Stimulated activated CD8-positive, alpha-beta memory T cell treated with anti-CD3 and anti-CD28 coated beads, Interleukin-12 subunit alpha, Interleukin-12 subunit beta, amount 100 ng/mL, for 24 hours (primary cell): ENCODE measurements around the gene STKLD1.
A peak's percentile ranks its signal among the peaks of the same experiment; 100 is the strongest.

Experiments
- DNase-seq: peaks from one replicate; pipeline ENCODE4 v3.0.0-alpha.2; 2020; ENCODE audit errors: extremely low read depth

The STKLD1 gene

DNA sequence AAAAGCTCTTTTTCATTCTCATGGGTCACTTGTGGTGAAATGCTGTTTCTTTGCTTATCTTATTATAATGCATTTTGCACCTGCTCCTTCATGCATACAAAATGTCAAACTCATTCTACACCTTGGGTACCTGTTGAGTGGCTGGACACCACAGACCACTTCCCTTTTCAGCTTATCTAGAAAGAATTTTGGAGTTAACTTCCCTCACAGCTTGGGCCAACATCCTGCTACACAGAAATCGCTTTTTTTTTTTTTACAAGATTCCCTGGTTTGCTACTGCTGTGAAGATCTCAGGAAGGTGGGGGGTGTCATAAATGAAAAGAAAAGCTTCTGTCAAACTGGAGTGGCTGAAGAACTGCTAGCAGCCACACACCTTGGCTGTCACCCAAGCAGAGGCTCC, 39.0 kb downstream of the STKLD1 start:
- no peak for DNase-seq

DNA sequence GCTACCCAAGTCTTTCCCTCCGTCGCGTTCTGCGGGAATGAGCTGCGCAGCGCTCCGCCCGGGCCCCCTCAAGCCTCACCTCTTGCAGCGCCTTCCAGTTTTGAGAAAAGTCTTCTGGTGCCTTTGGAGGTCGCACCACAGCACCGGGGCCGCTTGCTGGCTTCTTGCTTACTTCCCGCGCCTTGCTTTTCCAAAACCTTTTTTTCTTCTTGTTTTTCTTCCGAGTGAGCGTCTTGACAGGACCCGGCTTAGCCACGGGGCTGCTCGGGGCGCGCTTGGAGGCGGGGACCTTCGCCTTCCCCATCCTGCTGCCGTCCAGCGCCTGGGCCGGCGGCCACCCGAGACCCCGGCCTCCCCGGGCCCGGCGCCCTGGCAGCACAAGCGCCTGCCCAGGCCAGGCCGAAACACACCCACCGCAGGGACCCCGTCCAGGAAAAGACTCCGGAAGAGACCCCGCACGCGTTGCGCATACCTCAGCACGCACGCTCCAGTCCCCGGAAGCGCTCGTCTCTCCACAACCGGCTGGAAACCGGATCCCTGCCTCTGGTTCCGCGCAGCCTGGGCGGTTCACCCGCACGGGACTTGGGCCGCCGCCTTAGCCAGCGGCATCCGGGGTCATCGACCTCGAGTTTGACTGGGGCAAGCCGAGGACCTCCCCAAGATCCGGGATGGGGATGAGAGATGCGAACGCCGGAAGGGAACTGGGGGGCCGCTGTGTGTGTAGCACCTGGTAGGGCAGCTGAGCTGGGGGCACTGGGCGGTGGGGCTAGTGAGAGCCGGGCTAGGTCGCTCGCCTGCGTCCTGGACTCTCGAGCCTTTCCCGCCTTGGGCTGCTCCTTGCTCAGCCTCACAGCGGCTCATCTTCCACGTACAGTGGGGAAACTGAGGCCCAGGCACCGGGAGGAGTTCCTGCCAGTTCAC, 41.6 kb downstream of the STKLD1 start, which contains the start of gene REXO4:
Gene REXO4 (minus strand): TSS at position 470 of the 921 bp plus-strand sequence. CDS start 166 bp downstream, at position 304.
- peak; percentile 61 for DNase-seq

GRCh38 chr9:133419005-133419404, 42.8 kb downstream of the STKLD1 start:
- DNase-seq = no peak

DNA sequence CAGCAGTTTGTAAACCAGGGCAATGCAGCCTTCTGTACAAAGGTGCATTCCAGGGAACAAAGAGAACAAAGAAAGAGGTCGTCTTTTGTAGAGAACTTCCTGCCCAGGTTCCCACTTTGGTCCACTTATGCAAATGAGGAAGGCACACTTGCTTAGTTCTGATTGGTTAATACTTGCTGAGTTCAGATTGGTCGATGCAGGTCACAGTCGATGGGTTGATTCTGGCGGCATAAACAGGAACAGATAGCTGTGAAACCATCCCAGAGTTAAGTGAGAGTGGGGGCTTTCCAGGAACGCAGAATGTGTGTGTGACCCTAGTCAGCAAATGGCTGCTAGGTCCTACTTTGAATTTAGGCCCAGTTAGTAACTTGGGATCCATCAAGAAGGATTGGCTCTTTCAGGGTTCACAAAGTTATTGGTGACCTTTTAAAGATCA, 44.2 kb downstream of the STKLD1 start:
- DNase-seq = no peak

GRCh38 chr9:133421615-133422542, 45.7 kb downstream of the STKLD1 start, which contains the start of gene ADAMTS13:
ADAMTS13 (plus strand) TSS chr9:133422367; CDS start chr9:133422444, 77 bp downstream.
- DNase-seq = no peak

DNA sequence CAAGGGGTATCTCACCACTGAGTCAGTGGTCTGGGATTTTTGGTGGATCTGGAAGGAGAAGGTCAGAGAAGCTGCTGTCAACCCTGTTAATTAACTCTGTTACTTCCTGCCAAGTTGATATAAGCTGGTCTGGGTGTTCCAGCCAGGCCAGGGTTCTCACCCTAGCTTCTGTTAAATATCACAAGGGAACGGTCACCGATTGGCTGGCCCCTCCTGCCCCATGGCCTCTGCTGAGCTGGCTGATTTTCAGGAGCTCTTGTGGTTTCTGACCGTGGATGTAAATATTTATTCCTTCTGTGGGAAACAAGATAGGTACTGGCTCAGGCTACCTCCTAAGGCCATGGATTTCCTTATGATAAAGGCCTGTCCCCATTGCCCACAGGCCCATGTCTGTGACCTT, 47.0 kb downstream of the STKLD1 start:
- DNase-seq = no peak

GRCh38 chr9:133424187-133424586, 48.0 kb downstream of the STKLD1 start:
- DNase-seq = no peak

GRCh38 chr9:133425049-133425632, 49.0 kb downstream of the STKLD1 start:
- no peak for DNase-seq

DNA sequence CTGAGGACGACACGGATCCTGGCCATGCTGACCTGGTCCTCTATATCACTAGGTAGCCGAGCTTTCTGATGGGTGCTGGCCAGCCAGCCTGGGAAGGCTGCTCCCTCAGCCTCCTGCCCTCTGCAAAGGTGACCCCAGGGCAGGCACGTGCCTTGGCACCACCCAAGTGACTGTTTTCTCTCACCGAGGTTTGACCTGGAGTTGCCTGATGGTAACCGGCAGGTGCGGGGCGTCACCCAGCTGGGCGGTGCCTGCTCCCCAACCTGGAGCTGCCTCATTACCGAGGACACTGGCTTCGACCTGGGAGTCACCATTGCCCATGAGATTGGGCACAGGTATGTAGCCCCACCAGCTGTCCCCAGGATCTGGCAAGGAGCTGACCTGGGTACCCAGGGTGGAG, 49.8 kb downstream of the STKLD1 start:
- no peak for DNase-seq

- no peak for DNase-seq
Measured at GRCh38 chr9:133427658-133428348, 51.6 kb downstream of the STKLD1 start.

GRCh38 chr9:133428617-133429101, 52.5 kb downstream of the STKLD1 start:
- DNase-seq = no peak

GRCh38 chr9:133429214-133429613, 53.0 kb downstream of the STKLD1 start:
- no peak for DNase-seq

- no peak for DNase-seq
Measured at GRCh38 chr9:133429641-133430161, 53.5 kb downstream of the STKLD1 start.

- no peak for DNase-seq
Measured at GRCh38 chr9:133430244-133430643, 54.1 kb downstream of the STKLD1 start.

GRCh38 chr9:133433351-133433843, 57.2 kb downstream of the STKLD1 start:
- DNase-seq = no peak

GRCh38 chr9:133436681-133437080, 60.5 kb downstream of the STKLD1 start:
- DNase-seq = no peak

GRCh38 chr9:133437753-133438531, 61.8 kb downstream of the STKLD1 start:
- DNase-seq = no peak

DNA sequence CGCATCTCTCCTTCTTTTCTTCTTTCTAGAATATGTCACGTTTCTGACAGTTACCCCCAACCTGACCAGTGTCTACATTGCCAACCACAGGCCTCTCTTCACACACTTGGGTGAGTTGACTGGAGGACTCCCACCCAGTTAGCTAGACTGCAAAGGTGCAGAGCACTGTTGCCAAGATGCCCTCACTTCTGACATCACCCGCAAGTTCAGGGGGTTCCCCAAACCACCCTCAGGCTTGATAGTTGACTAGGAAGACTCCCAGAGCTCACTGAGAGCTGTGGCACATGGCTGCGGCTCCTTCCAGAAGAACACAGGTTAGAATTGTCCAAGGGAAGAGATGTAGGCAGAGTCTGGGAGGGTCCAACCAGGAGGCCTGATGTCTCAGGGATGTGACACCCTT, 63.2 kb downstream of the STKLD1 start:
- no peak for DNase-seq

DNA sequence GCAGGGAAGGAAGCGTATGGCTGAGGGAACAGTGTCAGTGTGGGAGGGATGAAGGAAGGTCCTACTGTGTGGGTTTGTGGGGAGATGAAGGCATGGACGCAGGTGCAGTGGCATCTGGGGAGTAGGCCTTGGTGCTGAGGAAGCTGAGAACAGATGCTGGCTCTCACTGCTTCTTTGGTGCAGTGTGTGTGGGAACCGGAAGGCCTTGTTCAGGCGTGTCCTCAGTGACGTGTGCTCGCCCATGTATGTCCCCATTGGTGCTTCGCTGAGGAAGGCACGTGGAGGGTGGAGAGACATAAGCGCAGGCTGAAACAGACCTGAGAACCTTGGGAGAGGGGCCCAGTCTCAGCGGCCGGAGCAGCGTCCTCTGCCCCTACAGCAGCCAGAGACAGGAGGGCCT, 64.7 kb downstream of the STKLD1 start:
- no peak for DNase-seq

DNA sequence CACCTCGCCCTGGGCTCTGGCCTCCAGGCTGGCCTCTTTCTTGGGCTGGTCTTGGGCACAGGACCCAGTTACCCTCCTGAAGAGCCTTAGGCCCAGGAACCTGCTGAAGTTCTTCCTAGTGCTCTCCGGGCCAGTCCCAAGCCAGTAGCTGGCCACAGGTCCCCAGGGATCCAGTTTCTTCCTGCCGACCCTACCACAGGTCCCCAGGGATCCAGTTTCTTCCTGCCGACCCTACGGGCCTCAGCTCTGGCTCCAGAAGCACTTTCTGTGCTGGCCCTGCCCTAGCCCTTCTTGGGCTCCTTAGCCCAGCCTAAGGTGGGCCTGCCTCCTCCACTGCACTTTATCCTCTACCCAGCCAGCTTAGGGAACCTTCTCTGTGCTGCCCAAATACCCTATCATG, 65.4 kb downstream of the STKLD1 start:
- no peak for DNase-seq
